Smooth muscle cell (in vitro differentiated cells): ENCODE results near the gene BTBD1. TPM values are rescaled to one million over a fixed set of nuclear protein-coding genes. Genes with fewer than 3 reads are reported as not detected.

Source experiments
- DNase-seq: peaks from one replicate; lab custom pipeline; 2025; ENCODE audit not compliant: unreplicated experiment; lab: John Stamatoyannopoulos, UW
- H2AFZ ChIP-seq: fragments of 200-600 bp; sonication (generic); 2 replicates; pipeline ENCODE4 v1.6.0; 2016; ENCODE audit warnings: antibody characterized with exemption, low read depth, mild to moderate bottlenecking
- H3F3A ChIP-seq: fragments of 200-600 bp; sonication (generic); 2 replicates; pipeline ENCODE4 v1.6.0; 2017; ENCODE audit warnings: antibody characterized with exemption, low read depth
- H3K27ac ChIP-seq: fragments of 200-600 bp; sonication (generic); 2 replicates; pipeline ENCODE4 v1.5.1; 2016; ENCODE audit warnings: low read depth, mild to moderate bottlenecking
- H3K27me3 ChIP-seq: fragments of 200-600 bp; sonication (generic); 2 replicates; pipeline ENCODE4 v1.6.1; 2016; ENCODE audit warnings: low read depth, mild to moderate bottlenecking
- H3K36me3 ChIP-seq: fragments of 200-600 bp; sonication (generic); 2 replicates; pipeline ENCODE4 v1.5.1; 2016; ENCODE audit warnings: low read depth
- H3K4me1 ChIP-seq: fragments of 200-600 bp; sonication (generic); 2 replicates; pipeline ENCODE4 v1.5.1; 2016; ENCODE audit warnings: low read depth
- H3K4me2 ChIP-seq: fragments of 200-600 bp; sonication (generic); 2 replicates; pipeline ENCODE4 v1.6.0; 2016; ENCODE audit warnings: mild to moderate bottlenecking
- H3K4me3 ChIP-seq: fragments of 200-600 bp; sonication (generic); 2 replicates; pipeline ENCODE4 v1.5.1; 2016; ENCODE audit warnings: mild to moderate bottlenecking
- H3K79me2 ChIP-seq: fragments of 200-600 bp; sonication (generic); 2 replicates; pipeline ENCODE4 v1.6.0; 2016; ENCODE audit warnings: low read depth, mild to moderate bottlenecking
- H3K9ac ChIP-seq: fragments of 200-600 bp; sonication (generic); 2 replicates; pipeline ENCODE4 v1.6.0; 2016; ENCODE audit warnings: low read depth
- H3K9me3 ChIP-seq: fragments of 200-600 bp; sonication (generic); replicated peaks from 2 replicates; pipeline ENCODE4 v1.5.1; 2016; ENCODE audit warnings: low read depth
- H4K20me1 ChIP-seq: fragments of 200-600 bp; sonication (generic); 2 replicates; pipeline ENCODE4 v1.6.0; 2016; ENCODE audit warnings: low read depth
- CTCF ChIP-seq: fragments of 200-600 bp; sonication (generic); IDR thresholded peaks from 2 replicates; pipeline ENCODE4 v1.5.1; 2017; ENCODE audit warnings: borderline replicate concordance, mild to moderate bottlenecking, antibody characterized with exemption; ENCODE audit not compliant: insufficient read depth, poor library complexity, severe bottlenecking
- WGBS: methylation state at CpG from one replicate; pipeline ENCODE4 v1.1.7; 2016; ENCODE audit warnings: low lambda C conversion rate; 5-methylcytosine and 5-hydroxymethylcytosine counted together
- polyA plus RNA-seq: library from polyadenylated mRNA; unstranded; fragments of >200 nt; fragmentation: Nextera tagmentation; extraction: Ambion mirVana; gene quantifications from 2 replicates; pipeline ENCODE4 v1.2.1, GENCODE V29; 2016
- total RNA-seq: library from RNA; depleted of rRNA; stranded (reverse); fragments of >200 nt; gene quantifications from 2 replicates; pipeline ENCODE4 v1.2.3, GENCODE V29; 2014

Gene BTBD1
- total and polyA plus RNA-seq, 2 experiments from 2014 or later: 43.2 to 75.2 TPM

- Histone ChIP-seq H2AFZ (no peak overlapping the region), H3K27me3 (no peaks in the 10 kb centered on the region), H3K27ac (no peak overlapping the region), H3K79me2 (no peaks in the 10 kb centered on the region), H3K9ac (no peak overlapping the region), H4K20me1 (no peaks in the 10 kb centered on the region), H3K9me3 (no peaks in the 10 kb centered on the region), H3K4me2 (peak overlapping the region; percentile 30), H3F3A (no peaks in the 10 kb centered on the region), H3K4me1 (no peaks in the 10 kb centered on the region), H3K4me3 (peak overlapping the region; percentile 29), H3K36me3 (peaks cover 4% of the 10 kb centered on the region)
- TF ChIP-seq CTCF: peak; percentile 47
- DNase-seq: no peak
- WGBS: 45% methylated on average over 6 of the region's 6 CpGs
These were observed 67.0 kb downstream of the BTBD1 start for GRCh38 chr15:82999905-83000671.

GRCh38 chr15:82999426-82999825 lies 67.6 kb downstream of the BTBD1 start:
- 95% methylated on average over 6 of the region's 6 CpGs for WGBS
- Histone ChIP-seq H3K27ac (no peak overlapping the region), H3K4me2 (no peak overlapping the region), H3F3A (no peaks in the 10 kb centered on the region), H3K4me1 (no peaks in the 10 kb centered on the region), H3K79me2 (no peaks in the 10 kb centered on the region), H3K36me3 (no peaks in the 10 kb centered on the region), H3K27me3 (no peaks in the 10 kb centered on the region), H2AFZ (no peak overlapping the region), H3K9ac (no peak overlapping the region), H3K4me3 (no peak overlapping the region), H4K20me1 (no peaks in the 10 kb centered on the region), H3K9me3 (no peaks in the 10 kb centered on the region)
- no peak for TF ChIP-seq CTCF
- no peak for DNase-seq

DNA sequence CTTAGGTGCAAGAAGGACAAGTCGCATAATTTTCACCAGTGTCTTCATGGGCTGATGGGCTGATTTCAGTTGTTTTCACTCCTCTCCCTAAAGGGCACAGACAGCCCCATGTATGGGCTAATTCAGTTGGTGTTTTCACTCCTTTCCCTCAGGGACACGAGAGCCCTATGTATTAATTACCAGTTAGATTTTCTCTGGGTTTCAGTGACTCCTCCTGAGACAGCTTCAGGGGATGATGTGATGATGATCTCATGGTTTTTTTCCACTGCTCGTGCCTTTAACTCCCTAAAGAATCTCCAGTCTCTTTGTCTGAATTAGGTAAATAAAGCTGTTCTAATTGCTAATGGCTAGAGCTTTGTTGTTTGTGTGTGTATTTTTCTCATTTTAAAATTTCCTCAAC lies 71.1 kb downstream of the BTBD1 start:
- WGBS: 44% methylated on average over 3 of the region's 3 CpGs
- TF ChIP-seq CTCF: no peak

GRCh38 chr15:82995076-82995475 lies 72.0 kb downstream of the BTBD1 start:
- no peak overlapping the region for H3K9ac ChIP-seq
- TF ChIP-seq CTCF: no peak

More for the DNA sequence above, 71.1 kb downstream of the BTBD1 start:
- Histone ChIP-seq H3K27me3 (no peaks in the 10 kb centered on the region), H3K9ac (no peak overlapping the region), H3K4me1 (no peaks in the 10 kb centered on the region), H3K4me2 (no peak overlapping the region), H3K27ac (no peak overlapping the region), H4K20me1 (no peaks in the 10 kb centered on the region), H3K36me3 (no peaks in the 10 kb centered on the region), H3K4me3 (no peak overlapping the region), H3K79me2 (no peaks in the 10 kb centered on the region), H2AFZ (no peak overlapping the region), H3F3A (no peaks in the 10 kb centered on the region), H3K9me3 (no peaks in the 10 kb centered on the region)
- DNase-seq: no peak

More at GRCh38 chr15:82995076-82995475, 72.0 kb downstream of the BTBD1 start:
- H3K4me2 ChIP-seq: no peak overlapping the region
- H2AFZ ChIP-seq: no peak overlapping the region
- H4K20me1 ChIP-seq: peaks cover 3% of the 10 kb centered on the region
- no peaks in the 10 kb centered on the region for H3F3A ChIP-seq
- DNase-seq: no peak
- no peak overlapping the region for H3K4me3 ChIP-seq
- no peaks in the 10 kb centered on the region for H3K27me3 ChIP-seq
- H3K27ac ChIP-seq: no peak overlapping the region
- H3K79me2 ChIP-seq: no peaks in the 10 kb centered on the region
- no peaks in the 10 kb centered on the region for H3K36me3 ChIP-seq
- 91% methylated on average over 2 of the region's 2 CpGs for WGBS
- no peaks in the 10 kb centered on the region for H3K9me3 ChIP-seq
- no peaks in the 10 kb centered on the region for H3K4me1 ChIP-seq
